ENCODE data around the gene SOX6. TPM values are rescaled to one million over a fixed set of nuclear protein-coding genes. Genes with fewer than 3 reads are reported as not detected.
"Not testable (repeated sequence)": the region's sequence is repeated elsewhere in the genome, so short reads cannot be mapped to it uniquely, and the experiment has no call there.

The SOX6 gene
- total RNA-seq, 8 experiments from 2014 or later: 0.92 to 25.7 (median 3.6) TPM

GRCh38 chr11:16382186-16382585, 25.8 kb upstream of the SOX6 start:
- no peaks in the 10 kb centered on the region for H3K4me1 ChIP-seq (replicated peaks in 1 of 2)
- in situ Hi-C loops (cut with MboI; ENCODE audit: low pct_unique_long_range_greater_than_20kb in 2 of 9, low sequenced_read_pairs in 9 of 9, unreplicated experiment in 9 of 9): no loop called here
- WGBS, 10 experiments: 29 to 92% (median 53%) methylated on average over 2 to 5 of the region's 5 CpGs; no CpG with 5 or more reads in 1 of the 10 experiments
- ATAC-seq (replicated peaks in 6 of 8): no peak
- no peak overlapping the region for H3K27ac ChIP-seq
- H3K4me3 ChIP-seq: no peak overlapping the region

- Histone ChIP-seq H3K27ac (no peak overlapping the region), H3K4me3 (no peak overlapping the region), H3K4me1 (replicated peaks in 1 of 2) (no peaks in the 10 kb centered on the region)
- in situ Hi-C loops (cut with MboI; ENCODE audit: low pct_unique_long_range_greater_than_20kb in 2 of 9, low sequenced_read_pairs in 9 of 9, unreplicated experiment in 9 of 9): no loop called here
- no peak for ATAC-seq (replicated peaks in 6 of 8)
Measured at GRCh38 chr11:16380941-16381568, 24.7 kb upstream of the SOX6 start.

- ATAC-seq (replicated peaks in 6 of 8): no peak
- in situ Hi-C loops (cut with MboI; ENCODE audit: low pct_unique_long_range_greater_than_20kb in 2 of 9, low sequenced_read_pairs in 9 of 9, unreplicated experiment in 9 of 9): no loop called here
Measured at GRCh38 chr11:16378906-16379305, 22.6 kb upstream of the SOX6 start.

GRCh38 chr11:16377746-16378145, 21.4 kb upstream of the SOX6 start:
- H3K4me1 ChIP-seq (replicated peaks in 1 of 2): no peaks in the 10 kb centered on the region
- no peak overlapping the region for H3K27ac ChIP-seq
- no peak overlapping the region for H3K4me3 ChIP-seq
- in situ Hi-C loops (cut with MboI; ENCODE audit: low pct_unique_long_range_greater_than_20kb in 2 of 9, low sequenced_read_pairs in 9 of 9, unreplicated experiment in 9 of 9): no loop called here
- ATAC-seq (replicated peaks in 6 of 8): no peak
- 3 to 100% (median 76%) methylated on average over 2 to 5 of the region's 5 CpGs for WGBS, 10 experiments

More at GRCh38 chr11:16378906-16379305, 22.6 kb upstream of the SOX6 start:
- WGBS, 10 experiments: 0 to 100% (median 80%) methylated on average over 1 to 2 of the region's 2 CpGs; no CpG with 5 or more reads in 5 of the 10 experiments
- H3K4me1 ChIP-seq (replicated peaks in 1 of 2): no peaks in the 10 kb centered on the region
- no peak overlapping the region for H3K27ac ChIP-seq
- no peak overlapping the region for H3K4me3 ChIP-seq

GRCh38 chr11:16375664-16376063, 19.3 kb upstream of the SOX6 start:
- H3K27ac ChIP-seq; ATAC-seq (replicated peaks in 6 of 8); H3K4me3 ChIP-seq; H3K4me1 ChIP-seq (replicated peaks in 1 of 2); in situ Hi-C loops (cut with MboI; ENCODE audit: low pct_unique_long_range_greater_than_20kb in 2 of 9, low sequenced_read_pairs in 9 of 9, unreplicated experiment in 9 of 9): not testable (repeated sequence)
- whole genome bisulfite sequencing, 10 experiments: 0 to 100% (median 100%) methylated on average over 1 to 3 of the region's 3 CpGs

GRCh38 chr11:16373768-16374167, 17.4 kb upstream of the SOX6 start:
- no peak overlapping the region for H3K4me3 ChIP-seq
- H3K4me1 ChIP-seq (replicated peaks in 1 of 2): no peaks in the 10 kb centered on the region
- in situ Hi-C loops (cut with MboI; ENCODE audit: low pct_unique_long_range_greater_than_20kb in 2 of 9, low sequenced_read_pairs in 9 of 9, unreplicated experiment in 9 of 9): no loop called here
- H3K27ac ChIP-seq: no peak overlapping the region
- ATAC-seq (replicated peaks in 6 of 8): no peak

- no peak overlapping the region for H3K27ac ChIP-seq
- 17 to 92% (median 40%) methylated on average over 1 to 2 of the region's 2 CpGs; no CpG with 5 or more reads in 1 of the 10 experiments for WGBS, 10 experiments
- ATAC-seq (replicated peaks in 6 of 8): no peak
- no peaks in the 10 kb centered on the region for H3K4me1 ChIP-seq (replicated peaks in 1 of 2)
- H3K4me3 ChIP-seq: no peak overlapping the region
- in situ Hi-C loops (cut with MboI; ENCODE audit: low pct_unique_long_range_greater_than_20kb in 2 of 9, low sequenced_read_pairs in 9 of 9, unreplicated experiment in 9 of 9): no loop called here
Measured at GRCh38 chr11:16372355-16372754, 16.0 kb upstream of the SOX6 start.

- in situ Hi-C loops (cut with MboI; ENCODE audit: low pct_unique_long_range_greater_than_20kb in 2 of 9, low sequenced_read_pairs in 9 of 9, unreplicated experiment in 9 of 9): no loop called here
- Histone ChIP-seq H3K4me1 (replicated peaks in 1 of 2) (peaks cover 8 to 11% of the 10 kb centered on the region in 2 donors), H3K4me3 (no peak overlapping the region), H3K27ac (no peak overlapping the region)
- WGBS, 10 experiments: 6 to 100% (median 83%) methylated on average over 1 to 2 of the region's 2 CpGs; no CpG with 5 or more reads in 1 of the 10 experiments
- ATAC-seq (replicated peaks in 6 of 8): no peak
Measured at GRCh38 chr11:16367252-16367651, 10.9 kb upstream of the SOX6 start.

- no peak overlapping the region for H3K4me3 ChIP-seq
- in situ Hi-C loops (cut with MboI; ENCODE audit: low pct_unique_long_range_greater_than_20kb in 2 of 9, low sequenced_read_pairs in 9 of 9, unreplicated experiment in 9 of 9): no loop called here
- ATAC-seq (replicated peaks in 6 of 8): peak in 3 of 8 experiments; percentile 47 to 63 (median 63)
- WGBS, 10 experiments: 4 to 86% (median 50%) methylated on average over 2 to 3 of the region's 3 CpGs
- H3K27ac ChIP-seq: peak overlapping the region in 1 of 2 donors; percentile 32
- H3K4me1 ChIP-seq (replicated peaks in 1 of 2): peaks cover 10 to 11% of the 10 kb centered on the region in 2 donors
Measured at GRCh38 chr11:16365581-16366228, 9.4 kb upstream of the SOX6 start.

- peaks cover 10 to 11% of the 10 kb centered on the region in 2 donors for H3K4me1 ChIP-seq (replicated peaks in 1 of 2)
- in situ Hi-C loops (cut with MboI; ENCODE audit: low pct_unique_long_range_greater_than_20kb in 2 of 9, low sequenced_read_pairs in 9 of 9, unreplicated experiment in 9 of 9): no loop called here
Measured at GRCh38 chr11:16364254-16364653, 7.9 kb upstream of the SOX6 start.

GRCh38 chr11:16363706-16364105, 7.4 kb upstream of the SOX6 start:
- WGBS, 10 experiments: 0 to 95% (median 84%) methylated on average over 1 to 3 of the region's 3 CpGs; no CpG with 5 or more reads in 2 of the 10 experiments
- no peak overlapping the region for H3K27ac ChIP-seq
- H3K4me1 ChIP-seq (replicated peaks in 1 of 2): peaks cover 10 to 11% of the 10 kb centered on the region in 2 donors
- no peak for ATAC-seq (replicated peaks in 6 of 8)
- H3K4me3 ChIP-seq: no peak overlapping the region
- in situ Hi-C loops (cut with MboI; ENCODE audit: low pct_unique_long_range_greater_than_20kb in 2 of 9, low sequenced_read_pairs in 9 of 9, unreplicated experiment in 9 of 9): no loop called here

More at GRCh38 chr11:16364254-16364653, 7.9 kb upstream of the SOX6 start:
- Histone ChIP-seq H3K27ac (no peak overlapping the region), H3K4me3 (no peak overlapping the region)
- ATAC-seq (replicated peaks in 6 of 8): no peak

- in situ Hi-C loops (cut with MboI; ENCODE audit: low pct_unique_long_range_greater_than_20kb in 2 of 9, low sequenced_read_pairs in 9 of 9, unreplicated experiment in 9 of 9): no loop called here
- no peak for ATAC-seq (replicated peaks in 6 of 8)
- Histone ChIP-seq H3K4me1 (replicated peaks in 1 of 2) (peaks cover 19 to 27% of the 10 kb centered on the region in 2 donors), H3K27ac (no peak overlapping the region), H3K4me3 (no peak overlapping the region)
- 0 to 60% (median 14%) methylated on average over 1 of the region's 1 CpG; no CpG with 5 or more reads in 3 of the 10 experiments for WGBS, 10 experiments
Measured at GRCh38 chr11:16361108-16361865, 4.9 kb upstream of the SOX6 start.

GRCh38 chr11:16359369-16359768, 3.0 kb upstream of the SOX6 start:
- Histone ChIP-seq H3K4me3 (no peak overlapping the region), H3K4me1 (replicated peaks in 1 of 2) (peaks cover 12 to 34% of the 10 kb centered on the region in 2 donors), H3K27ac (no peak overlapping the region)
- in situ Hi-C loops (cut with MboI; ENCODE audit: low pct_unique_long_range_greater_than_20kb in 2 of 9, low sequenced_read_pairs in 9 of 9, unreplicated experiment in 9 of 9): no loop called here
- 5 to 100% (median 83%) methylated on average over 2 to 4 of the region's 4 CpGs for WGBS, 10 experiments
- no peak for ATAC-seq (replicated peaks in 6 of 8)

Measured in motor neuron (in vitro differentiated cells).